ENCODE data around the gene OR56A5.

DNA sequence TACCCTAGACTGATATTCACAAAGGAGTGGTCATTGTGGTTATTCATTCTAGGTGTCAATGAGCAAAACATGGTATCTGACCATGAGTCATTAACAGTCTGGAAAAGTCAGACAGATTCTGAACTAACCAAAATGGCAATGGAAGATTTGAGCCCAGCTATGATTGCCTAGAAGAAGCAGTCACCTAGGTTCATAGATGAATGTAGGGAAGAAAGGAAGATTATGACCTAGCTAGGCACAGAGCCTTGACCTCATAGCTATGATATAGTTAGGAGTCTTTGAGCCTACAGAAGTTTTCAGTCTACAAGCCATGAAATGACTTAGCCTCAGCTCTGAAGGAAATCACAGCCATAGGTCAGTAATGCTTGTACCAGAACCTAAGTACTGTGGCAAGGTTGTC is 38.1 kb upstream of the OR56A5 start:
- TF ChIP-seq CTCF (IDR thresholded peaks at IDR 0.05) (no peak), POLR2A (IDR thresholded peaks at IDR 0.05) (no peak)
